NCI-H345 (cell line): ENCODE results near the gene HIBCH.
"Not testable (repeated sequence)": the region's sequence is repeated elsewhere in the genome, so short reads cannot be mapped to it uniquely, and the experiment has no call there.

Experiments
- DNase-seq: peaks from one replicate; lab custom pipeline; 2025; lab: John Stamatoyannopoulos, UW

The HIBCH gene

DNA sequence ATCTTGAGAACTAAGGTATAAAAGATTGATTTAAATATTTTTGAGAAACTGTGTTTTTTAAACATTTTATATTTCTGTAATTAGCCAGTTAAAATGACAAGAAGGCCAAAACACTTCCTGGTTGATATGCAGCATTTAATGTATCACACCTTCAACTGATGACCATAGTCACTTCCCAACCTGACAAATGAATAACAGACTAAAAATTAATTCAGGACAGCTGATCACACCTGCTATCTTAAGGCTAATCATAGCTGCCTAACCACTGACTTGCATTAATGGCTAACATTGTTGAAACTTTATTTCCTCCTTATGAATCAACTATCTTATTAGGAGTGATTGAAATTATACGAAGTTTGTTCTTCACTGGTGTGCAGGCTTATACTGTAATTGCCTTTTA, 131.3 kb downstream of the HIBCH start:
- no peak for DNase-seq

DNA sequence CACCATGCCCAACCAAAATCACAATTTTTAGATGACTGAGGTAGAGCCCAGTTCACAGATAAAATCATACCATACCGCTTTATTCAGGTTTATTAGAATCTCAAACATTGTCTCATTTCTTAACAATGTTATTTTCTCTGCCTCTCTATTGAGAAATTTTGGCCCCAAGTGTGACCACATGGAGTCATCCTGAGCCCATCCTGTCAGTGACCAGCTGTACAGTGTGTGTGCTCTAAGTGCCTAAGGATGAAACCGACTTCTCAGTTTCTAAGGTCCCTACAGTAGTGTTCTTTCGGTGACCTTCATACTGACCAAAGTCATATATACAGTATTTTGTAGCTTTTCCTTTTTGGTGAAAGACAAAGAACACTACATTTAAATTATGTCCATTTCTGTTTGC, 133.4 kb downstream of the HIBCH start:
- no peak for DNase-seq

DNA sequence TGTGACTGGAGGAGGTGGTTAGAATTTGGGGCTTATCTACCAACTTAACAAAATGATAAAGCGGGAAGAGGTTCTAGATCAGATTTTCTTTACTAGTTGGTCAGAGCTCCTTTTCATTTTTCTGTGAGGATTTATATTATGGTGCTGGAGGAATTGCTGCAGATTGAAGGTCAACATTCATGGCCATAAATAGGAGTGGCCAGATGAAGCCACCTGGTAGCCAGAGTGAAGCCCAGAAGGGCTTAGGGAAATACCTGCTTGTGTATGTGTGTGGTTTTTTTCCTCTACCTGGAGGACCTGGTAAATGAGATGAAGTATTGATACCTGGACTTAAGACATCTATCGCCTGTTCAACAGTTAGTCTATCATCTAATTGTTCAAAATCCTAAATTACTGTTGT, 134.2 kb downstream of the HIBCH start:
- DNase-seq = no peak

DNA sequence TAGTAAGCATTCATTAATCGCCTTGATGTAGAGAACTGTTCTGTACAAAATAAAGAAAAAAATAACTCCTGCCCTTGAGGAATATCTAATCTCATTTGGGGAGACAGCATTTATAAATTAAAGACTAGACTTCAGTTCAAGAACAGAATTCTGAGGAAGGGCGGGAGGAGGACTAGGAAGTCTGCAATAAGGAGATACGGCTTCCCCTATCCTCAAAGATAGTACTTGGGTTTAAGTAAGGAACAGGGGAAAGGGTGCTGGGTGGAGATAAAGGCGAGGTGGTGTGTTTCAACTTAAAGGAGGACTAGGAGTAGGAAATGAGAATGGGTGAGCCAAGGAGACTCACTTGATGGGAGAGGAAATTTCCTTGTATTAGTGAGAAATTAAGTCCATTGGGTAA, 135.2 kb downstream of the HIBCH start:
- DNase-seq = no peak

DNA sequence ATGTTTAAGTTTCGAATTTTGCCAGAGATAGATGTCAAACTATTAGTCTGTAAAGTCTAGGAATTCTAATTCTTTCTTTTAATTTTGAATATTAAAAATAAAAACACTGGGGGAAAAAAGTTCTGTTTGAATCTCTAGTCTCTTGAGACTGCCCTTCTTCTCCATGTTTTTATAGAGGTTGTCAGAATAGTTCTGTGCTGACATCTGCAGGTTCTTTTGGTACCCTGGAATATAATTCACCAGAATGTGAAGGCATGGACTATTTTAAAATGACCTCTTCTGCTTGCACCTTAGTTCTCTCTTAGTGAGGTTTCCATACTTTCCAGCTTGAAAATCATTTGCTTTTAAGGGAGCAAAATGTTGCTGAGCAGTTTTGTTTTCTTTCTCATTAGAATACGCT, 136.1 kb downstream of the HIBCH start:
- no peak for DNase-seq

DNA sequence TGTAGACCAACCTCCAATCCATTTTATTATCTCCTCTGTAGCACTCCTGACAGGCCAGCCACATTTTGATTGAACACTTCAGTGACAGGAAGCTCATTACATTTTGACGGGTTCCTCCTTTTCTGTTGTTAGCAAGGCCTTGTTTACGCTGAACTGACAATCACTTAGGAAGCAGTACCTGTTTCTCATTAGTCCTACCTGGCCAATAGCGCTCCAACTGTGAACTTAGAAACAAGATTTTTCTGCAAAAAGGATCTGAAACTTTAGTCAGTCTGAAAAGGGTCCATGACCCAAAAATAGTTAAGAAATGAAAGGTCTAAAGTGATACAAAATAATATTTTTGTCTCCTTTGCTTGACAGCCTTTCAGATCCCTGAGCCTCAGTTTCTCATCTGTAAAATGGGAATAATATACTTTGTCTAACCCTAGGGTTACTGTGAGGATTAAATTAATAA, 137.5 kb downstream of the HIBCH start:
- DNase-seq = no peak

DNA sequence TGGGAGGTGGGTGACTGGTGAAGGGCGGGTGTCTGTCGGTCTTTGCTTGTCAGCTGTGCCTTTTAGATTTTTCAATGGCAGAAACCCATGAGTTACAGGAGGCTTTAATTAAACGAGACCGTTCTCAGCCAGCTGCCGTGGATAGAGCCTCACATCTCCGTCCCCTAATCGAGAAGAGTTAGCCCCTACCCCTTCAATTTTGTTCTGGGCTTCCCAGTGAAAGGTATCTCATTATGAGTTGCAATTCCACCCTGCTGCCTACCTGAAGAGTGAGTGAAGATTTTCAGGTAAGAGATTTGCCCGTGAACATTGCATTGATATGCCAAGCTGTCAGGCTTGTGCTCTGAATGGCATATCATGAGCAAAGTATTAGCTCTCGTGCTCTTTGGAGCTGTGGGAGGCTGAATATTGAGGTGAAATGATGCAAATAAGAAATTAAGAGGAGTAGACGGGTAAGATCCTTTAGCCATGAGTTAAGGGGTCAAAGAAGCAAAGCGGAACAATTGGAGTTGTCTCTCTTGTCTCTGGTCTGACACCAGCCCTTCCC, 138.4 kb downstream of the HIBCH start:
- DNase-seq = peak; percentile 36

DNA sequence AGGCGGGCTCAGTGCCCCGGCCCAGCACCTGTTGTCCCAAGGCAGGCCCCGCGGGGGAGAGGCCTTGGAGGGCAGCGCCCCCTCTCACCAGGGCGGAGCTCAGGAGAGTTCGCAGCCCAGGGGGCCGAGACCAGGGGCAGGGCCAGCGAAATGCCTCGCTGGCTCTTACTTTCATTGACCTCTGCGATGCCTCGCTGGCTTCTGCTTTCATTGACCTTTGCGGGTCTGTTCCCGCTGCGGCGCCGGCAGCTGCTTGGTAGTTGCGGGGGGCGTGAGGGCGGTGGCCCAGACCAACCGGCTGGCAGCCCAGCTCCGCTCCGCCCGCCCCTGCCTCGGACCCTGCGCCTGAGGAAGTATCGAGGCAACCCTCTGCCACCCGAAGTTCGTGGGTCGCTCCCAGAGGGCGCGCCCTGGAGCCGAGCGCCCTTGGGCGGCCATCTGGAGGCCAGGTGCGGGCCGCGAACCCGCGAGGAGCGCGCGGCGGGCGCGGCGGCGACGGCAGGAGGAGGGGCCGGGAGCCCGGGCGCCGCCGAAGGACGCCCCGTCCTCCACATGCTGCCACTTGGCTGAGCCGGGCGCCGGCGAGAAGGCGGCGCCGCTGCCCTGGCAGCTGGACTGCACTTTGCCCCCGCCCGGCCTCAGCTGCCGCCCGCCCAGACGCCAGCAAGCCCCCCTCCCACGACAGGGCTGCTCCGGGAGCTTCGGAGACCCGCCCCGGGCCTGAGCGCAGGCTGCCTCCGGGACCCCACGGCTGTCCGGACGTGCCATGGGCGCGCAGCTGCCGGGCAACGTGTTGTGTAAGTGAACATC, 139.1 kb downstream of the HIBCH start:
- peak; percentile 56 for DNase-seq

DNA sequence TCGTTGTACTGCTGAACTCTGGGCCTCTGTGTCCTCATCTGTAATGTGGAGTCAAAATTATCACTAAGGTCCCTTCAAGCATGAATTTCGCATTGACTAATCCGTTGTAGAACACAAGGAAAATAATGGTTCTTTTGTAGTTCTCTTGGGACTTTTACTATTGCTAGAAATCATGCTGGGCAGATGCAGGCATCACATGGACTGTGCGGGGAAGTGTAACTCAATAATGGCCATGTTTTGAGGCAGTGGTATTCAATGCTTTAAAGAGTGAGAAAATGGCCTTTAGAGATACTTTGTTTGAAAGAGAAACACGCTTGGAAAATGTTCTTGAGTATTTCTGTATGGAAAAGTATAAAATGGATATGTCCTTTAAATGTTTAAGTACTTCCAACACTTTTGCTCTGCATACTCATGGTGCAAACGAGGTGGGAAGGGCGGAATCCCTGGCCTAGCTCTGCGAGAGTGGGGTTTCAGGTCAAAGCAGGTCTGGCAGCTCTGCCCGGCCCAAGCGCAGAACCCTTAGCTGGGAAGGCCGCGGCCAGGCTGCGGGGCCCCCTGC, 139.8 kb downstream of the HIBCH start:
- no peak for DNase-seq

DNA sequence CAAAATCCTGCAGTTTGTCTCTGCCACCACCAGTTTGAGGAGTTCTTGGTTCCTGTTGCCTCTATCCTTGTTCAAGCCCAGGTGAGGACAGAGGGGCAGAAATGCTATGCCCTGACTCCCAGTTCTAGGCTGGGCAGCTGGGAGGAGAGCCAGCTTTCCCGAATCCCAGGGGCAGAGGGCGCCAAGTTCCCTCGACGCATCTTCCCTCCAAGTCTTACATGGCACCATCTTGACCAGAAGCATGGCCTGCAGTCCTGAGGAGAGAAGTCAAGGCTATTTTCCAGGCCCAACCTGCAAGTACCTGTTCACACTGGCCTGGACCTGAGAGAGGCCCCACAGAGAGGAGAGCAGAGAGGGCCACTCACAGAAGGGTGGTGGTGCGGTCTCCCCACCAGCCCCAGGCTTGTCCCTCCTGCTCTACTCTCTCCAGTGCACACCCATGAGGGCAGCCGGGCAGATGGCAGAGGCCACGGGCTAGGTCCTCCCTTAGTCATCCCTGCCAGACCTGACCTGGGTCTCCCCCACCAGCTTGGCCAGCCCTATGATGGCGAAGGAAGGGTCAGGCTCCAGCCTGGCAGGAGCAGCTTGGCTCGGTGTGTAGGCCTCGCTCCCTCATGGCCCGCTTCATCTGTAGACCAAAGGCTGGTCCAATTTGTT, 141.4 kb downstream of the HIBCH start:
- no peak for DNase-seq

DNA sequence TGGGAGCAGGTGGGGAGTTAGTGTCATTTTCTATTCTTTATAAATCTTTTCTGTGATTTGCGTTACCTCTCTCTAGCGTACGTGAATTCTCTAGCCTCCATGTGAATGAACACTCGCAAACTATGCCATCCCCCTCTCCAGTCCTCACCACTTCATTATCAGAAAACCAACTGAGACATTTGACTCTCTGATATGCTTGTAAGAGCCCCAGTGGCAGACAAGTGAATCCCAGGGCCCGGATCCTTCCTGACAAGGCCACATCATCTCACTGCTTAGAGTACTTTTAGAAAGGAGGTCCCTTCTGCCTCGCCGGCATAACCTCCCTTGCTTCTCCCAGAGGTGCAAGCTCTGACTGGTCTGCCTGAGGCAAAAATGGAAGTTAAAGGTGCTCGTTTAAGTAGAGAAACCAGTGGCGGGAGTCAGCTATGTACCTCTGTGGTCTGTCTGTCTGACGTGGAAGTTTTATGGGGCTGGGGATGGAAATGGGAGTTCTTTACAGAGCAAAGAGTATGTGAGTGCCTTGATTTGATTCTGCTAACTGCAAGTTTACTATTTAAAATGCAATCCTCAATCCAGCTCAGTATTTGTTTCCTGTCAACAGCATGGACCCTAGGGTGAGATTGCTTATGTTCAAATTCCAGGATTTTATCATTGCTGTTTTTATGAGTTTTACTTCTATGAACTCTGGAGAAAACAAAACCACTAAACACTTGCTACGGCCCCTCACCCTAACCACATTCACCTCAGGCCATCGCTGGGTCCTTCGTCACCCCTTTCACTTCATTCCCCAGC, 142.2 kb downstream of the HIBCH start:
- no peak for DNase-seq

DNA sequence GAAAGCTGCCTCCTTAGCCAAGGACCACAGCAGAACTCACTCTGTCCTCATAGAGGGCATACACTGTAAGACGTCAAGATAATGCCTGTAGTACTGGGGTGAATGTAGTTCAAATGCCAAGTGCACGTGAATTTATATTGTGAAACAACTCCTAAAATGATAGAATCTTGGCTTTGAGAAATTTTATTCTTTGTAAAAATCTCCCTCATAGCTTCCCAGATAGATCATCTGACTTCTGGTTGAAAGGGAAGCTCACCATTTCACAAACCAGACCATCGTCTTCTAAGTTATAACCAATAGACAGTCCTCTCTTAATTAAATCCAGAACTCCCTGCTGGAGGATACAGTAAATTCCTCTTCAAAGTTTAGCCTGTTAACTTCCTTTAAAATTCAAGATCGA, 146.2 kb downstream of the HIBCH start:
- no peak for DNase-seq

DNA sequence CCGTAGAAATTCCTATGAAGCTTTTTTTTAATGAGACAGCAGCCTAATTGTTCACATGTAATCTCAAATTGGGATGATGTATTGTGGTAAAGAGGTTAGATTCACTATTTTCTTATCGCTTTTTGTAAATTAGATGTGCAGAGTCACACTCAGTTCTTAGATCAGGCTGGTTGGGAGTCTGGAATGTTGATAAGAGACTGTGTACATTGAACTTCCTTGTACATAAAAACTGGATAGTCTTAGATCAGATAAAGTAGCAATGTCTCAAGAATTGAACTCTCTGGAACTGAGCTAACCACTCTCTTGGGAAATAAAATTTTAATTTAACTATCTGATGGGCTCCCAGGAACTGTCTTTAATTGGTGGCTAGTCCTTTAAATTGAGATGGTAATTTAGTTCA, 149.0 kb downstream of the HIBCH start:
- no peak for DNase-seq

DNA sequence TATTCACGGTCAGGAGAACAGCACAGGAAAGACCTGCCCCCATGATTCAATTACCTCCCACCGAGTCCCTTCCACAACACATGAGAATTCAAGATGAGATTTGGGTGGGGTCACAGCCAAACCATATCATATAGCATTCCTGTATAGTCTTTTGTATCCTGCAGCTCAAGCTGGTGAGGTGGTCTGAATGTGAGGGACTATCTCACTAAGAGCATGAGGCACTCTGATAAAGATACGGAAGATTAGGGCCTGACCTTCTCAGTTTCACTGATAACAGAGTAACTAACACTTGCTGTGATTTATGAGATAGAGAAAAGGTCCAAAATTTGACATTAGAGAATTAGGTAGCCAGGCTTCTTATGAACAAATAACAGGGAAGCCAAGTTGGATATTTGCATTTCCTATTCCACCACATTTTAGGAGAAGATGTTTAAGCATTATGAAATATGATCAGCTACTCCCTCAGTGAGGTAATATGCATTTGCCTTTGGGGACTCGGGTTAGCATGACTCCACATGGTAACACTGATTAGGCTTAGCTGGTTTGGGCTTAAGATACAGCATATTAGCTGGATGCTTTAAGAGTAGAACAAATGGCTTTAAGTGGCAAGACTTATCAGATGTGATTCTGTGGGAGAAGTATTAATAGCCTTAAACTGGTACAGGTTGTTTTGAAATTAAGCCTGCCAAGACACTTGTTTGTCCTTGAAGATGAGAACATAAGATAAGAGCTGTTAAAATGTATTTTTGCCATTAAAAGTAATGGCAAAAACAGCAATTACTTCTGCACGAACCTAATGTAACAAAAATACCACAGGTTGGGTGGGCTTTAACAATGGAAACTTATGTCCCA, 150.2 kb downstream of the HIBCH start:
- DNase-seq = no peak

DNA sequence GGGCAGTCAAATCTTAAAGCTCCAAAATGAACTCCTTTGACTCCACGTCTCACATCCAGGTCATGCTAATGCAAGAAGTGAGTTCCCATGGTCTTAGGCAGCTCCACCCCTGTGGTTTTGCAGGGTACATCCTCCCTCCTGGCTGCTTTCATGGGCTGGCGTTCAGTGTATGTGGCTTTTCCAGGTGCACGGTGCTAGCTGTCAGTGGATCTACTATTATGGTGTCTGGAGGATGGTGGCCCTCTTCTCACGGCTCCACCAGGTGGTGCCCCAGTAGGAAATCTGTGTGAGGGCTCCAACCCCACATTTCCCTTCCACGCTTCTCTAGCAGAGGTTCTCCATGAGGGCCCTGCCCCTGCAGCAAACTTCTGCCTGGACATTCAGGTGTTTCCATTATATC, 151.9 kb downstream of the HIBCH start:
- DNase-seq = no peak

DNA sequence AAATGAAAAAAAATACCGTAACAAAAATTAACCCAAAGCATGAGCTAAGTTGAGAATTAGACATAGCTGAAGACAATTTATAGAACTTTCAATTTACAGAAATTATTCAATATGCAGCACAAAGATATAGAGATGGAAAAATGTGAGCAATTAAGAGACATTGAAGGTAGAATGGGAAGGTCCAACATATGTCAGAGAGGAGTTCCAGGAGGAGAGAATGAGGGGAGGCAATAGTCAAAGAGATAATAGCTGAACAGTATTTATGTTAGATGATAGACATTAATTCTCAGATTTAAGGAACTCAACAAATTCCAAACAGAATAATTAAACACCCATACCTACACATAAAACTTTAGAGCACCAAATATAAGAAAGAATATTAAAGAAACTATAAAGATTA, 154.1 kb downstream of the HIBCH start:
- DNase-seq = no peak

DNA sequence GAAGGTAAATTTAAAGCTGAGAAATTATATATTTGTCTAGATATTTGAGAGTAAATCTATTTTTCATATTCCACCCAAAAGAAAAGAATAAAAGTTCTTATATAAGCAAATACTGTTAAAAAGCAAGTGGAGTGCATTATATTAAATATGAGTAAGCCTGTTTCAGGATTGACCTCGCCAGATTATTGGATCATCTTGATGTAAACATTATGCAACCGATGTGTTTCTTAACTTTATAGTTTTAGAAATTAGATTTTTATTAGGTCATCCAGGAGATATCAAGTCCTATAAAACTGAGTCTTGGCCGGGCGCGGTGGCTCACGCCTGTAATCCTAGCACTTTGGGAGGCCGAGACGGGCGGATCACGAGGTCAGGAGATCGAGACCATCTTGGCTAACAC, 156.8 kb downstream of the HIBCH start:
- no peak for DNase-seq

DNA sequence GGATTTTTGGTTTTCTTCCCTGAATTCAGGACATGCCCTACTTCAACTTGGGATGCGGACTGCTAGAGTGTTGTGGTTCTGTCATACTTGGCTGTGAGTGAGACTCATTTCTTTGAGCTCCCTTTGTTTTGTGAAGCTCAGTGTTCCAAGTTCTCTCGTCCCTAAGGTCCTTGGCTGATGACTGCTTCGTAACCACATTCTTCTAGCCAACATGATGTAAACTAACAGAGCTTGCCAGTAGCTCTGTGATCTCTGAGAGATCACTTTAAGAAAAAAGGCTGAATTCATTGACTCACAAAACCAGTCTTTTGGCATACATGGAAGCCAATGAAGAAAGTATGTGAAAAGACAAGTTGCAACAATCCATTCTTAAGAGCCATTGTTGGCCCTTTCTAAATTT, 160.2 kb downstream of the HIBCH start:
- DNase-seq = no peak

DNA sequence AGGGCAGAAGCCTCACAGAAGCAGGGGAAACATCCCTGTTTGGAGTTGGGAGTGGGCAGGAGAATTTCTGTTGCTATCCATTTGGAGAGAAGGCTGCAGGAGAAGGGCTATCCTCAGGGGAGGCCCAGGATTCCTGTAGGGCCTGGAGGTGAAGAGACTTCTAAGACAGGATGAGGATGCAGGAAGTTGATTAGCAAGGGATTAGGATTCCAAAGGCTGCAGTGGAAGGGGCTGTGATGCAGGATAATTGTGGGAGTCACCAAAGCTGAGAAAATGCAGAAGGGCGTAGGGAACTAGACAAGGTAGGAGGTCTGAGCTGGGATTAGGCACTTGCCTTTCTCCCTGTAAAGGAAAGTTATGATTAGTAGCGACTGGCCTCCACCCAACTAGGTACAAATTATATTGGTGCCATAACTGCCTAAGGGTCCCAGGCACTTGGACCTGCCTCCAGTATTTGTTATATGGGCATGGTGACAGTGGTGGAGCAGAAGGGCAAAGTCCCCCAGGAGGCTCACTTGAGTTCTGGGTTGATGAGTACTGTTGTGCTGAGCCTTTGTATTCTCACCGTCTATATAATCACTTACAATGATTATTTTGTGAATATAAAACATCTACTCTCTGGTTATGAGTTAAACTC, 160.7 kb downstream of the HIBCH start:
- no peak for DNase-seq

DNA sequence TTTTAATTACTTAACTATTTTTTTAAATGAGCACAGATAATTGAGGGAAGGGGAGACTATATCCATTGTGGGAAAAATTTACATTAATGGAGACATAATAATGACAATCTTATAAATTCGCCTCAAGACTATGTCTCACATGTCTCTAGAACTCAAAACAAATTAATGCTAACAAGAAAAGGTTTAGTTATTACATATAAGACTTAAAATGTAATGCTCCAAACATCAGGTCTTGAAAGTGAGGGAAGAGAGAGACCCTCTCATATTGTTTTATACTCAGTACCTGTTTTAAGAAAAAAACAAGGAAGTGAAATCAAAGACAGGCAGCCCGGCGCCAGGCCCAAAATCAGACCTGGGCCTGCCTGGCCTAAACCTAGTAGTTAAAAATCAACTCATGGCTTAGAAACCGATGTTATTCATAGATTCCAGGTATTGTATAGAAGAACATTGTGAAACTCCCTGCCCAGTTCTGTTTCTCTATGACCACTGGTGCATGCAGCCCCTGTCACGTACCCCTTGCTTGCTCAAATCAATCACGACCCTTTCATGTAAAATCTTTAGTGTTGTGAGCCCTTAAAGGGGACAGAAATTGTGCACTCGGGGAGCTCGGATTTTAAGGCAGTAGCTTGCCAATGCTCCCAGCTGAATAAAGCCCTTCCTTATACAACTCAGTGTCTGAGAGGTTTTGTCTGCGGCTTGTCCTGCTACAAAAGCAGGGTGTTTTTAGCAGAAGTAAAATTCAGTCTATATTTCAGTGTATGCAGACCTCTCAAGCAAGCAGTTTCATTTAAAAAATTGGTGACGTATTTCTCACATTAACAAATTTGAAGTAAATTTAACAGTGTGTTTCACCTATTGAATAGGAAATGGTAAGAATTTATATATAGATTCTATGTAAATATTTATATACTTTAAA, 161.8 kb downstream of the HIBCH start:
- DNase-seq = not testable (repeated sequence)
